Measurements from ENCODE around the gene STX2.
"Not testable (repeated sequence)": the region's sequence is repeated elsewhere in the genome, so short reads cannot be mapped to it uniquely, and the experiment has no call there.

The STX2 gene

DNA sequence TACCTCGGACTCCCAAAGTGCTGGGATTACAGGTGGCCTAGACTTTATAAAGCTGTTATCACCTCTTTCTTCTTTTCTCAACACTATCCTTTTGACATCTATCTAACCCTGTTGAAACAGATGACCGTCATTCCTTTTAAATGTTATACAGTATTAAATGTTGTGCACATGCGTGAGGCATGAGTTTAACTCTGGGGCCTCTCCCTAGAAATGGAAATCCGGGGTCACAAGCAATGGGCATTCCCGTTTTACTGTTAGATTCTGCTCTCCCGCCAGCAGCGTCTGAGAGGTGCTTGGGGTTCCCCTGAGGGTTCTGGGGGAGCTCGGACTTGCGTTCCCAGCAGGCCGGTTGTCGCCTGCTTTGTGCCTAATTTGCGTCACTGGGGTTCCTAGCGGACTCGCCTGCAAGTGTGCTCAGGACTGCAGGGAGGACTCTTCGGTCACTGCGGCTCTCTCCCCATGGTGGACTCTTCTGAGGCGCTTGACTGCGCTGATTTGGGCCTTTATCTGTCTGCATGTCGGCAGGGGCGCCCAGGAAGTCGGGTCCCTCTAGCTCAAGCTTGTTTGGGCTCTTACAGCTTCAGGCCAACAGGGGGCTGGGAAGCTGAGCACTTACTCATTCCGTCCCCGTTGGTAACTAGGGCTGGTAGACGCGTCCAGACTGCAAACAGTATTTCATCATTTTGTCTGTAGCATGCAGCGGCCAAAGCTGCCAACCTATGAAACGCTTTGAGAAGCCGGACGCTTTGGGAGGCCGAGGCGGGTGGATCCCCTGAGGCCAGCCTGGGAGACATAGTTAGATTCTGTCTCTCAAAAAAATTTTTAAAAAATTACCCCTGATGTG, 31.6 kb upstream of the STX2 start:
- DNase-seq (ENCODE audit: low read depth in 2 of 2): peak; percentile 76 to 78

DNA sequence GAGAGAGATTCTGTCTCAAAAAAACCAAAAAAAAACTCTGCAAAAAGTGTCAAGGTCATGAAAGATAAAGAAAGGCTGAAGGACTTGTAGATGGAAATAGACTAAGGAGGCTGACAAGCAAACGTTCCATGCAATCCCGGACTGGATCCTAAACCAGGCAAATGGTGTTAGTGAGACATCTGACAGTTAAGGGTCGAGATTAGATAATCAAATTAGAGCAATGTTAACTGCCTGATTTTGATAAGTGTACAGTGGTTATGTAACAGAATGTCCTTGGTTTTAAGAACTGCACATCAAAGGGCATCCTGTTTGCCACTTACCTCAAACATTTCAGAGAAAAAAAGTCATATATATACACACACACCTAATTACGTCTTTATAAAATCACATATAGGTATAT, 29.4 kb upstream of the STX2 start:
- DNase-seq (ENCODE audit: low read depth in 2 of 2): no peak

DNA sequence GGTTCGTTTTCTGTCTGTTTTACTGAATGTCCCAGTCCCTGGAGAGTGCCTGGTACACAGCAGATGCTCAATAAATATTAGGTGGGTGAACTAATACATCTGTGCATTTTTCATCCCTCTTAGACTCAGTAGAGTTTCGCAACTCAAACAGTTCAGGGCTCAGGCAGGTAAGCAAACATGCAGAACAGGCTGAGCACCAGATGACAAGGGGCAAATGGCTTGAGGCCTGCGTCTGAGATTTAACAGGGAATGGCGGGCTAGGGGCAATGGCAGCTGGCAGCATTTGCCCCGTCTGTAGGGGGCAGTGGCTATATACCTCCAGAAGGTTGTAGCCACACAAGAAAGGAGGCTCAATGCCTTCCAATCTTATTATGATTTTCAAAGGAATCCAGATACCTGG, 24.2 kb upstream of the STX2 start:
- DNase-seq (ENCODE audit: low read depth in 2 of 2): no peak

DNA sequence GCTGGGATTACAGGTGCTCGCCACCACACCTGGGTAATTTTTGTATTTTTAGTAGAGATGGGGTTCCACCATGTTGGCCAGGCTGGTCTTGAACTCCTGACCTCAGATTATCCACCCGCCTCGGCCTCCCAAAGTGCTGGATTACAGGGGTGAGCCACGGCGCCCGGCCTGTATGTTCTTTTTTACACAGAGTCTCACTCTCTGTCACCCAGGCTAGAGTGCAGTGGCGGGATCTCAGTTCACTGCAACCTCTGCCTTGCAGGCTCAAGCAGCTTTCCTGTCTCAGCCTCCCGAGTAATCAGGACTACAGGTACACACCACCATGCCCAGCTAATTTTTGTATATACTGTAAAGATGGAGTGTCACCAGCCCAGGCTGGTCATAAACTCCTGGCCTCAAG, 23.7 kb upstream of the STX2 start:
- not testable (repeated sequence) for DNase-seq (ENCODE audit: low read depth in 2 of 2)

DNA sequence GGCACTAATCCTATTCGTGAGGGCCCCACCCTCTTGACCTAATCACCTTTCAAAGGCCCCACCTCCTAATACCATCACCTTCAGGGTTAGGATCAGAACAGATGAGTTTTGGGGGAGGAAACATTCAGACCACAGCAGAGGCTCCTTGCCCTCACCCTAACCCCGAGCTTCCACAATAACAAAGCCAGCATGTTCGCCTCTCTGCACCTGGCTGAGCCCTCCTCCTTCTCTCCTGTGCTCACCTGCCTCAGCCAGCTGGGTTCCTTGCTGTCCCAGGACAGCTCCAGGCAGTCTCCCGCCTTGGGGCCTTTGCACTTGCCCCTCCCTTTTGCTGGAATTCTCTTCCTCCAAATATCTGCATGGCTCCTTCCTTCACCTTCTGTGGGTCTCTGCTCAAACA, 23.1 kb upstream of the STX2 start:
- no peak for DNase-seq (ENCODE audit: low read depth in 2 of 2)

DNA sequence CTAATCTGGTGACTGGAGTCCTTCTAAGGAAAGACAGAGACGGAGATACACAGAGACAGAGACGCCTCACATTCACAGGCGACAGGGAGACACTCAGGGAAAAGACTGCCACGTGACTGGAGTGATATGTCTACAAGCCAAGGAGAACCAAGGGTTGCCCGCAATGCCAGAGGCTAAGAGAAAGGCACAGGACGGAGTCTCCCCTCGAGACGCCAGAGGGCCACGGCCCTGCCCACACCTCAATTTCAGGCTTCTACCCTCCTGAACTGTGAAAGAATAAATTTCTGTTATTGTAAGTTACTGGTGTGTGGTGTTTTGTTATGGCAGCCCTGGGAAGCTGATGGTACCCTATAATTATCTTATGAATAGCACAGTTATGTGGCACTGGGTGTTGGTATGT, 21.3 kb upstream of the STX2 start:
- no peak for DNase-seq (ENCODE audit: low read depth in 2 of 2)

DNA sequence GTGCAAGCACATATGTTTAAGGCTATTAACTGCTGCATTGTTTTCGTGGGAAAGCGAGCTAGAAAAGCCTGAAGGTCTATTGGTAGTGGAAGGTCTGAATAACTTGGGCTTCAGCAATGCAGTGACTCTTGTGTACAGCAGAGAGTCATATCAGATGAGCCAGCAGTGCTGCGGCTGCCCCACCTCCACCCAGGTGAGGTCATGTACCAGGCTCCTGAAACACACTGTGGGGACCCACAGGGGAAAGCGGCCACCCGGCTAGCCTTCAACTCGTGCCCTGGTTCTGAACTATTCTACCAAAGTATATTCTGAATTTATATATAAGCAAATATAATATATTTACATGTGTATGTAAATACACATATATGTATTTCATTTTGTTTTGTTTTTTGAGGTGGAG, 20.1 kb upstream of the STX2 start:
- DNase-seq (ENCODE audit: low read depth in 2 of 2): no peak

DNA sequence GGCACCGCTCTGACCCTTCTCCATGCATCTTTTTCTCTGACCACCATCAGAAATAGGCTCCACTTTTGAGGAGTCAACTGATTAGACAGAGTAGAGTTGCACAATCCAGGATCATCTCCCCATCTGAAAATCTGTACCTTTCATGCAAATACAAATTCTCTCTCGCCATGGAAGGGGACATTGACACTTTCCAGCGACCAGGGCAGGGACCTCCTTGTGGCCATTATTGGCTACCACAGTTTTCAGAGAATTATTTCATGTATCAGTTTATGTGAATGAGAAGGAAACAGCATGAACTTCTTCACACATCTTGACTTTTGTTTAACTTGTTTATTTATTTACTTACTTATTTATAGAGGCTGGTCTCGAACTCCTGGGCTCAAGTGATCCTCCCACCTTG, 19.0 kb upstream of the STX2 start:
- no peak for DNase-seq (ENCODE audit: low read depth in 2 of 2)

DNA sequence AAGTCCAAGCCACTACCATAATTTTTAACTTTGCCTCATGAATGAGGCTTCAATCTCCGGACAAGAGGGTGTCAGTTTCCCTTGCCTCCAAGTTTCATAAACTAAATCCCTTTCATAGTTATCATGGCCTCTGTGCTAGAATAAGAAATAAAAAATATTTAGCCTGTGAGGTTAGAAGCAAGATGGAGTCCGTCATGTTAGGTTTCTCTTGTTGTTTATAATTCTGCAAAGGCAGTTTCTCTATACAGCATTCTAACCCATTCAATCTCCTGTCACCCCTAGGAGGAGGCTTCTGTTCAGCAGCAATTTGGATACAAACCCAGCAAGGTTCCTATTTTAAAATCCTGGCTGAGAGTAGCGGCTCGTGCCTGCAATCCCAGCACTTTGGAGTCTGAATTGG, 17.0 kb upstream of the STX2 start:
- no peak for DNase-seq (ENCODE audit: low read depth in 2 of 2)

DNA sequence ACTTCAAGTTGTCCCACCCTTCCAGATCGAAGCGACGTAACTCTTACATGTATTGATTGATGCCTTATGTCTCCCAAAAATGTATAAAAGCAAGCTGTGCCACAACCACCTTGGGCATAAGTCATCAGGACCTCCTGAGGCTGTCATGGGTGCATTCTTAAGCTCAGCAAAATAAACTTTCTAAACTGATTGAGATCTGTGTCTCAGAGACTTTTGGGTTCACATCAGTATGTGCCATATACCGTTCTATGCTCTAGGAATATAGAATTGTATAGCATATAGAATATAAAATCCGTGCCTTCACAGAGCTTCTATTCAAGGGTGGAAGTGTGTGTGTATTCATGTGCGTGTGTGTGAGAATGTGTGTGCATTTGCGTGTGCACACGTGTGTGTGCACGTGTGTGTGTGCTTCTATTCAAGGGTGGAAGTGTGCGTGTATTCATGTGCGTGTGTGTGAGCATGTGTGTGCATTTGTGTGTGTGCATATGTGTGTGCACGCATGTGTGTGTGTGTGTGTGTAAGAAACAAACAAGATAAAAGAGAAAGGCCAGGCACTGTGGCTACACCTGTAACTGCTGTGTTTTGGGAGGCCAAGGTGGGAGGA, 11.5 kb upstream of the STX2 start:
- DNase-seq (ENCODE audit: low read depth in 2 of 2): no peak

DNA sequence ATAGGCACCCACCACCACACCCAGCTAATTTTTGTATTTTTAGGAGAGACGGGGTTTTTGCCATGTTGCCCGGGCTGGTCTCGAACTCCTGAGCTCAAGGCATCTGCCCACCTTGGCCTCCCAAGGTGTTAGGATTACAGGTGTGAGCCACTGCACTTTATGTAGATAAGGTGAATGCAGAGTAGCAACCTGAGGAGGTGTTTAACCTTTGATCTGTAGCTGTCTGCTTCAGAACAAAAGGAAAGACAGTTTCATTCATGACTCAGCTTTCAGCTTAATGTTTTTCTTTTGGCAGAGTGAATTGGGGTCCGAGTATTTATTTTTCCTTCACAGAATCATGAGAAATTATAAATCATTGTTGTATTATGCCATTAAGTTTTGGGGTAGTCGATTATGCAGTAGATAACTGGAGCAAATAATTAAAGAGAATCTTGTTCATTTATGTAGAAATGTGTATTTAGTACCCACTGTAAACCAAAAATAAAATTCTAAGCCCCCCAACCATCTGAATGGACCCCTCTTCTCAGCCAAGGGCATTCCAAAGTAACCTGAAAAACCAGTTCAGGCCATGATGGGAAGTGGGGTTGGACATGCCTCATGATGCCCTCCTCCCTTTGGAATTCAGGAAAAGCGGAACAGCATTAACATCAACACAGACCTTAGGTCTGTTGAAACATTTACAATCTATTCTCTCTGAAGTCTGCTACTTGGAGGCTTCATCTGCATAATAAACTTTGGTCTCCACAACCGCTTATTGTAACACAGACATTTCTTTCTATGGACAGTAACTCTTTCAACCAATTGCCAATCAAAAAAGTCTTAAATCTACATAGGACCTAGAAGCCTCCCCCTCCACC, 10.7 kb upstream of the STX2 start:
- DNase-seq (ENCODE audit: low read depth in 2 of 2): no peak

DNA sequence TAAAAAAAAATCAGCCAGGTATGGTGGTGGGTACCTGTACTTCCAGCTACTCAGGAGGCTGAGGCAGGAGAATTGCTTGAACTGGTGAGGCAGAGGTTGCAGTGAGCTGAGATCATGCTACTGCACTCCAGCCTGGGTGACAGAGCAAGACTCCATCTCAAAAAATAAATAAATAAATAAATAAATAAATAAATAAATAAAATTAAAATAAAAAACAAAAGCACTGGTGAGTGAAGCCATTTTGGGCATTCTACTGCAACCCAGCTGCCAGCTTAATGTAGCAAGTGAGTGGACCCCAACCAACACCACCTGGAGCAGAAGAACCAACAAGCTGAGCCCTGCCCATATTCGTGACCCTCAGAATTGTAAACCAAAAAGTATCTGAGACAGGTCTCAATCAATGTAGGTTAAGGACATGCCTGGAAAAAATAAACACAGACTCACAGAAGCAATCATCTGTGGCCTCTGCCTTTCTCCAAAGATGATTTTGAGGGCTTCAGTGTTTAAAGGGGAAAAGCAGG, 9.8 kb upstream of the STX2 start:
- not testable (repeated sequence) for DNase-seq (ENCODE audit: low read depth in 2 of 2)

DNA sequence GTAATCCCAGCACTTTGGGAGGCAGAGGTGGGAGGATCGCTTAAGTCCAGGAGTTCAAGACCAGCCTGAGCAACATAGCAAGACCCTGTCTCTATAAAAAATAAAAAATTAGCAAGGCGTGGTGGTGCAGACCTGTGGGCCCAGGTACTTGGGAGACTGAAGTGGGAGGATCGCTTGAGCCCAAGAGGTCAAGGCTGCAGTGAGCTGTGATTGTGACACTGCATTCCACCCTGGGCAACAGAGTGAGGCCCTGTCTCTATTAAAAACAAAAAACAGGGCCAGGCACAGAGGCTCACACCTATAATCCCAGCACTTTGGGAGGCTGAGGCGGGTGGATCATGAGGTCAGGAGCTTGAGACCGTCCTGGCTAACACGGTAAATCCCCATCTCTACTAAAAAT, 9.1 kb upstream of the STX2 start:
- not testable (repeated sequence) for DNase-seq (ENCODE audit: low read depth in 2 of 2)

DNA sequence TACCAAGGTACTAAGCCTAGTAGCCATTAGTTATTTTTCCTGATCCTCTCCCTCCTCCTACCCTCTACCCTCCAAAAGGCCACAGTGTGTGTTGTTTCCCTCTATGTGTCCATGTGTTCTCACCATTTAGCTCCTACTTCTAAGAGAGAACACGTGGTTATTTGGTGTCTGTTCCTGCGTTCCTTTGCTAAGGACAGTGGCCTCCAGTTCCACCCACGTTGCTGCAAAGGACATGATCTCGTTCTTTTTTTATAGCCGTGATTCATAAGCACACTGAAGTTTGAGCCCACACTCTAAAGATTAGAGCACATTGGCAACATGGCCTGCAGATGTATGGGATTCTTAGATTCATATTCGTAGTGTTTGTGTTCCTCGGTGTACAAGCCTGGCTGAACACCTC, 8.1 kb upstream of the STX2 start:
- peak in 1 of 2 experiments; percentile 30 for DNase-seq (ENCODE audit: low read depth in 2 of 2)

DNA sequence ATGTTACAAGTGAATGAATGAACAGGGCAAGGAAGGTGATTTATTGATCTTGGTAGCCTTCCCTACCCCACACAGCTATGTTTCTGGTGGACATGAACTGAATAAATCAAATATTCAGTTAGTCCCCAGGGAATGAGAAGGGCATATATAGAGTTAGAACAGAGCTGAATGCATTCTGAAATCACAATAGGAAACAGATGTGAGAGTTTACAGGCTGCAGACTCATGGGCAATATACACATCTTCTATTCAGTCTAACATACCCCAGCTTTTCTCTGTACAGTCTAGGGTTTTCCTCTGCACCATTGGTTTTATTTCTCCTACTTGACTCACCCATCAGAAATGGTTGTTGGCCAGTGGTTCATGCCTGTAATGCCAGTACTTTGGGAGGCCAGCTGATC, 7.3 kb upstream of the STX2 start:
- peak; percentile 95 to 97 for DNase-seq (ENCODE audit: low read depth in 2 of 2)

DNA sequence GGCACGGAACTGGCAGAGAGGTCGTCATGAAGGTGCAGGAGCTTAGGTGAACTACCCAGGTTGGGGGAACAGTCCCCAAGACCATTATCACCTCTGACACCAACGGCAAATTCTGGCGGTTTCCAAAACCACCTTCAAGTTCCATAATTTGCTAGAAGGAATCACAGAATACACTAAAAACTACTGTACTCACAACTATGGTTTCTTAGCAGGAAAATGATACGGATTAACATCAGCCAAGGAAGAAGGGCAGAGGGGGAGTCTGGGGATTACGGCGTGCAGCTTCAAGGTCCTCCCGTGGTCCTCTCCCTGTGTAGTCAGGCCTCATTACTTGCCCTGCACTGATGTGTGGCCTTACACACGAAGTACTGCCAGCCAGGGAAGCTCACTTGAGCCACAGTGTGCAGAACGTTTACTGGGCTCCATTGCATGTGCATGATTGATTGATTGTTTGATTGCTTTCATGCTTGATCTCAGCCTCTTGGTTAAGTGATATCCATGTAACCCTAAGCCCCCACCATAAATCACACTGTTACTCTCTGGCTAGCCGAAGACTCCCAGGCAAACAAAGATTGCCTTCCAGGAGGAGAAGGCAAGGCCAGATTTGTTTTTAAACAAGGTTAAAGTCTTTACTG, 837 bp upstream of the STX2 start:
- DNase-seq (ENCODE audit: low read depth in 2 of 2): no peak

DNA sequence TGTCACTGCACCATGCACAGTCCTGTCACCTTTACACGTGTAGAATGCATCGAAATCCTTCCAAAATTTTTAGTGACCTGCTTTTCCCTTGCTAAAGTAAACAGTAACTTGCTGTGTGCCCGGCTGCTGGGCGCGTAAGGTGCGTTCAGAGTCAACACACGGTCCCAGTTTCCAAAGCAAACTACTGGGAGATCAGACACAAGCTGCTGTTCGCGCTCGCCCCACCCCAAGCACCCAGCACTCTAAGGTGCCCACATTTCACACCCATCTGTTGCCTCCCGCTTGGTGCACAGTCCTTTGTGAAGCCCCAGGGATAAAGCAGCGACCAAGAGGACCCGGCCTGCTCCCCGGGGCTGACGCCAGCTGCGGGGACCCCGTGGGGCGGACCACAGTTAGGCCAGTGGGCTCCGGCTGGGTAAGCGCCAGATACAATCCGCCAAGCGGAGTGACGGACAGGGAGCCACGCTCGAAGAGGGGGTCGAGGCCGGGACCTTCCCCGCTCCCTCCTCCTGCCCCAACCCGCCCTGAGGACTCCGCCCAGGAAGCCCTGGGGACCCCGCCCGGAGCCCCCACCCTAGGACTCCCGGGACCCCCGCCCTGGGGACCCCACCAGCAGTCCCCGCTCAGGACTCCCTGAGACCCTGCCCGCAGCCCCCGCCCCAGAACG, 633 bp downstream of the STX2 start:
- no peak for DNase-seq (ENCODE audit: low read depth in 2 of 2)

DNA sequence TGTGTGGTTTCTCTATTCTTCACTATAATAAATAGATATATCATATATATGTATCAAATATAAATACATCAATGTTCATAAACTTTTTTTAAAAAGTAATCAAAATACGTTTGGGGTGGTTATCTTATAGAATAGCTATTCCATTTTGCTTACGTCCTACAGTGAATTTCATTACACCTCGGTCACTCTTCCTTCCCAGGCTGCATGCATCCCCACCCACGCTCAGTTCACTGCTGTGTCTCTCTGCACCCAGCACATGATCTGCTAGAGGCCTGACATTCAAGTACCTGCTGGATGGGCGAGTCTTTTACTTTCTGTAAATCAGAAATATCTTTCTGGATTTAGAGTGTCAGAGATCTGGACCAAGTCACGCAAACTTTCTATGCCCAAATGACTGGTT, 3.6 kb downstream of the STX2 start:
- no peak for DNase-seq (ENCODE audit: low read depth in 2 of 2)

DNA sequence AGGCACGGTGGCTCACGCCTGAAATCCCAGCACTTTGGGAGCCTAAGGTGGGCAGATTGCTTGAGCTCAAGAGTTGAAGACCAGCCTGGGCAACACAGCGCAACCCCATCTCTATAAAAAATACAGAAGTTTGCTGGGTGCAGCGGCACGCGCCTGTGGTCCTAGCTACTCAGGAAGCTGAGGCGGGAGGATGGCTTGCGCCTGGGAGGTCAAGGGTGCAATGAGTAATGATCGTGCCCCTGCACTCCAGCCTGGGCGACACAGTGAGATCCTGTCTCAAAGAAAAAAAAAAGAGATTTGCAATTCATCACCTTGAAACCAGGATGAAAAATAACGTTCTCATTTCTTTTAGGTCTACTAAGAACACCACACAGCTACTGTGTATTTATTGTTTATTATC, 4.0 kb downstream of the STX2 start:
- no peak for DNase-seq (ENCODE audit: low read depth in 2 of 2)

DNA sequence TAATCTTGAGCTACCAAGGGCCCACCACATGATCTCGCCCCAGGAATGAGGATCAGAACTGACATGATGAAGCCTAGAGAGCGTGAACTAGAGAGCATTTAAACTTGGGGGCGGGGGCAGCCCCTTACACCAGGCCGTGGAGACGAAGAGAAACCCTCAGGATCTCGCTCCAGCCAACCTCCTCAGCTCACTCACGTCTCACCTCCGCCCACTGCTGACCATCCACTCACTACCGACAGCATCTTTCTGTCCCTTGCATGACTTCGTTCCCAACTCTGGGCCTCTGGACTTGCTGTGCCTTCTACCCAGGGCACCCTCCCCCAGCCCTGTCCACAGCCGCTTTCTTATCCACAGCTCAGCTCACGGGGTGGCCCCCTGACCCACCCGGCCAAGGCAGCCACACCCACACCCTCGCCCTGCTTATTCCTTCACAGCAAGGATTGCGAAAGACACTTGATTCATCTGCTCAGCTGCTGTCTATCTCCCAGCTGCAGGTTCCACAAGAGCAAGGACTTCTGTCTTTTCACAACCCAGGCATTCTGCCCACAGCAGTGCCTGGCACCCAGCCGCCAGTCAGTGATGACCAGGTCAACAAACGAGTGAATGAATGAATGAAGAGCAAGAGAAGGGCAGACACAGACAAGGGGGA, 6.4 kb downstream of the STX2 start:
- DNase-seq (ENCODE audit: low read depth in 2 of 2): no peak

DNA sequence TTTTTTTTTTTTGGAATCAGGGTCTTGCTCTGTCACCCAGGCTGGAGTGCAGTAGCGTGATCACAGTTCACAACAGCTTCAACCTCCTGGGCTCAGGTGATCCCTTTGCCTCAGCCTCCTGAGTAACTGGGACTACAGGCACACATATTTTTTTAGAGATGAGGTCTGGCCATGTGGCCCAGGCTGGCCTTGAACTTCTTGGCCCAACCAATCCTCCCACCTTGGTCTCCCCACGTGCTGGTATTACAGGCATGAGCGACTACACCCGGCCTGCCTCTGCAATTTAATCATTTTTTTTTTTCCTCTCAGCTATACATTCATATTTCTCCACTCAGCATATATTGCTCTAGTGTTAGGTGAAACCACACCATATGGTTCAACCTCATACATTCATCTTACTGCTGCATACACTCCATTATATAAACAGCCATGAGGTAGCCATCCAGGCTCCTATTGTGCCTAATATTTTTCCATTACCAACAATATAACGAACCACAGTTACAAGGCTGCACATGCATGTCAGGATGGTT, 7.1 kb downstream of the STX2 start:
- DNase-seq (ENCODE audit: low read depth in 2 of 2): no peak
